ENCODE measurements around the gene DST.
"Not testable (repeated sequence)": the region's sequence is repeated elsewhere in the genome, so short reads cannot be mapped to it uniquely, and the experiment has no call there.

Gene DST

DNA sequence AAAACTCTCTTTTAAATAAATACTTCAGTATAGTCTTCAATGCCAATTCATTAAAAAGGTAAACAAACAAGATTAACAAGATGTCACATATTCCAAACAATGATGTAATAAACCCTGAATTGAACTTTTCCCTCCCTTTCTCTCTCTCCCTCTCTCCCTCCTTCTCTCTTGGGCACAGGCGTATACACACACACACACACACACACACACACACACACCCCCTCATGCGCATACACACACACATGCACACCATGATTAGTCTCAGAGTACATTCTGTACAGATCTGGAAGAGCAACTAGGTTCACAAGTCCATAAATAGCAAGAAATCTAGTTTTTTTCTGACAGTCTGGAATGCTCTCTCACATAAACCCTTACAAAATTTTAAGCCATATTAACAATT, 128.3 kb downstream of the DST start:
- no peak for DNase-seq

DNA sequence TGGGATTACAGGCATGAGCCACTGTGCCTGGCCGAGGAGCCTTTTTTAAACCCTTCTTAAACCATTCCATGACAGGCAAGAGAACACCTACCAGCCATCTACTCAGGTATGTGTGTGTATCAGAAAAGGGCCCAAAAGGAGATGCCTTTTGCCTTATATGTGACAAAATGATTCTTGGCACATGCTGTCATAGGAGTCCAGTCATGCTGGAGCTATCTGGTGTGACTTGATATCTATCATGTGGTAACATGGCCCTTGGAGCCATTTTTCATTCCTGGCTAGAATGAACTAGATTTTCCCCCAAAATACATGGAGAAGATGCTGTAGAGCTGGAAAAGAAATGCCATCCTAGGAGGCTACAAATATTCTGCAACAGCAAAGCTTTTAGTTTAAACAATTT, 129.1 kb downstream of the DST start:
- no peak for DNase-seq

DNA sequence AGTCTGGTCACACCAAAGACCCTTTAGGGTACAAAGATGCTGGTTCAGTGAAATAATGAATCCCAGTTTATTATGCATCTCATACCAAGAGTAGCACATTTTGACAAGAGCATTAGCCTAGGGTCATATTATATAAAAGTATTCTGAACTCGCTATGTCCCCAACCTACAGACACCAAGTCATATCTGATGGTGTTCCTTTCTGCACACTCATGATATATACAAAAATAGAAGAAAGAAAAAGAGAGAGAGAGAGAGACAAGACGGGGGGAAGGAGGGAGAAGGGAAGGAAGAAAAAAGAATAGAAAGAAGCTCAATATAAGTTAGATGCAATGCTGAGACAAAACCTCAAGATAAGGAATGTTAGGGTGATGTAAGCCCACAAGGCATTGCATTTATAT, 131.1 kb downstream of the DST start:
- DNase-seq: no peak

DNA sequence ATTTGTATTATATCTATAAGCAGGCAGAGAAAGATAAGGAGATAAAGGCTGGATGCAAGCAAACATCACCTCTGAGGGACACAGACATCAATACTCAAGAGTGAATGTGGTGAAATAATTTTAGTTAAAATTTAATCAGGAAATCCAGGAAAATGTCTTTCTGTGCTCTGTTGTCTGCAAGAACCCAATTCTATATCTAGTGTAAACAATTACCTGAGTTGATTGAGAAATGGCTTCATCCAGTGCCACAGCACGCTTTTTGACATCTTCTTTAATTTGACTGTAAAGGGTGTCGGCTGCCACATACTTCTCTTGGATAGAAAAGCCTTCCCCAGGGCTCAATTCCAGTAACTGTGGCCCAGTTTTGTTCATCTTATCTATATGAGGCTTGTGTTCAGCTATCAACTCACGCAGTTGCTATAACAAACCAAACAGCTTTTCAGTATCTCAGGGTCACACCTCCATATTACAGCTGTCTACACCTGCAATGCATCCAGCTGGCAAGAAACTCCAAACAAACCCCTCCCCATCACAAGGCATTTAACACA, 131.6 kb downstream of the DST start:
- no peak for DNase-seq

DNA sequence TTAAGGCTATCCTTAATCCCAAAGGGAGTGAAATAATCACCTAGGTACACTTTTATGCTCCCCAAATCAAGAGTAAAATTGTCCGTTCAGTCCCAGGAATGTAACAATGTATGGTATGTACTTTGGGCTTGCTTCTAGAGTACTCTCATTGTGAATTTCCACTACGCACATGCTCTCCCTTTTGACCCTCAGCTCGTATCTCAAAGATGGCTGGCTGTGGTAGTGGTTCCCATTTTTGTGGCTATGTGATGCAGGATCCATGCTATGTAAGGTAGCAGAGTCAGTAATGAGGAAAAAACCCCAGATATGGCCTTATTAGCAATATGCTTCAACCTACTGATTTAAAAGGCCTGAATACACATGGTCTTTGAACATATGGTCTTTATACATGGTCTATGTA, 133.7 kb downstream of the DST start:
- no peak for DNase-seq

DNA sequence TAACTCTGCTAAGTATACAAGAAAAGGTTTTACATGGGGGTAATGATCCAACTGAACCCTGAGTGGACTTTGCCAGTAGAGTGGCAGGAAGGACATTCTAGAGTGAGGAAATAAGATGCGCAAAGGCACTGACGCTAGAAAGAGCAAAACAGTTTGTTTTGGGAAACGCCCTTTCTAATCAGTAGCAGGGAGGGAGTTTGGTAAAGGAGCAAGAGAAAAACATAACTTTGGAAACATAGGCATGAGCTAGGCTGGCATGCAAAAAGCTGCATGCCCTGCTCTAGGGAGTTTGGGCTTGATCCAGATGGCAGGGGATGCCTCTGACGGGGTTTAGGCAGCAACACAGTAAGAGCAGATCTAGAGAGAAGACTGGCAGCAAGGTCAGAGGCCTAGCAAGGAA, 135.2 kb downstream of the DST start:
- no peak for DNase-seq

DNA sequence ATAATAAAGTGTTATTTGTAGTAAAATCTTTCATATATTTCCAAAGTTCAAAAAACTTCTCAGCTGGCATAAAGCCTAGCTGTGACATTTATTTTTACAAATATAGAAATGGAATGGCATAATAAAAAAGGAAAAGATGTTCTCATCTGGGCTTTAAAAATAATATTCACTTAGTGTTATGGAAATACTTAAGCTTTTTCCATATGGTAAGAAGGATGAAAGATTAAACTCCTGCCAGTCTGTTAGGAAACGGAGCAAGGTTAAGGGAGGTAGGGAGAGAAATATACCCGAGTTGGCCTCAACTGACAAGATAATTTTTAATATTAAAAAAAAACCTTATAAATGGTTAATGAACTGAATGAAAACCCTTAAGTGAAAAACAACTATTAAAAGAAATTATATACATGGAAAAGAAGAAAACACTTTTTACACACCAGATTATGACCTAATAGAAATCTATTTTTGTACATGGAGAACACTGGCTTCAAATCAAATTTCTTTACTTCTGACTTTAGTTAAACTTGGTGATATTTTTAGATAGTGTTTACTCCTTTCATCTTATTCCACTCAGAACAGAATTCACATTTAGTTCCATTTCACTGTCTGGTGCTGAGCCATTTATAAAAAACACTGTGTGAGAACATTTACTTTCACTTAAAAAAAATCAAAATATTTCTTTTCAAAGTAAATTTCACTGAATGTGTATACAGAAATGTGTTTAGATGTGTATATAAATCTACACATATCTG, 137.0 kb downstream of the DST start:
- no peak for DNase-seq

DNA sequence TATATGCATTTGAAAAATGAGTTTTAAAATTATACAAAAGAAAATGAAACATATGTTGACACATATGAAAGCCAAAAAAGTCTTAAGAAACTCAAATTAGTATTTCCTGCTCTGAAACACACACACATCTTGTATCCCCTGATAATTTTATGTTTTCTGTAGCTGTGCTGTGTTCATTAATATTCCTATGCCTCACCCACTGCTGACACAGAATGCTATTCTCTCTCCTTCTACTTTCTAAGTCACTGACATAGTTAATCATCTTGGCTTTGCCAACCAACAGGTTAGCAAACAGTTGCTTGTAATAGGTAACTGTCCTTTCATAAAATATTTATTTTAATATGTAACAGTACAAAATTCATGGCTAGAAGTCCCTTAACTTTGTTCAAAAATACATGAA, 140.7 kb downstream of the DST start:
- DNase-seq: no peak

DNA sequence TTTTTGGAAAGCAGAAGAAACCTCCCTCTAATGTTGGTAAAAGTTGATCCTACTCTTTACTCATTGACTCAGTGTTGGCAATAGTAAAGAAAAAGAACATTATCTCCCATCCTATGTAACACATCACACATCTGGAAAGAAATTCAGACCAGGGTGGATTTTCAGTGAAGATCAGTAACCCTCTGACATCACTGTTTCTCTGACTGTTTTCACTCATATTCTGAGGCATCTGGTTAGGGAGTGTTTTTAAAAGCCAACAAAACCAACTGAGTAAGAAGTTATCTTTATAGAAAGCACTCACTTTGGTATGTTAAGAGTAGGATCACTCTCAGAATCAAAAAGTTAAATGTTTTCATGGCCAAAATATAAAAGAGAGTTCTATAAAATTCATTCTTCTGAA, 143.6 kb downstream of the DST start:
- DNase-seq: no peak

DNA sequence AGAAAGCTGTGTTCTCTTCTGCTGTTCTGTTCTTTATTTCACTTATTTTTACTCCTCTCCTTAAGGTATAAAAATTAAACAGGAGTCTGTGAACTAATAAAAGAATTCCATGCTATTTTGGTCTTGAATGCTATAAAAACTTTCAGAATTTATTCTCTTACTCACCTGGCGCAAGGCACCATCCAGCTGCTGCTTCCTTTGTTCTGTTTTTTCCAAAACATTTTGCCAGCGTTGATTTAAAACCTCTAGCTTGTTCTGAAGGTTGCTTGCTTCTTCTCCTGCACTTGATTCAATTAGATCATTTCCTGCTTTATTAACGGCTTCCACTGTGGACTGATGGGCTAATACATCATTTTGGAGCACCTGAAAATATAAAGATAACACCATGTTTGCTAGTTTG, 145.0 kb downstream of the DST start:
- DNase-seq: no peak

DNA sequence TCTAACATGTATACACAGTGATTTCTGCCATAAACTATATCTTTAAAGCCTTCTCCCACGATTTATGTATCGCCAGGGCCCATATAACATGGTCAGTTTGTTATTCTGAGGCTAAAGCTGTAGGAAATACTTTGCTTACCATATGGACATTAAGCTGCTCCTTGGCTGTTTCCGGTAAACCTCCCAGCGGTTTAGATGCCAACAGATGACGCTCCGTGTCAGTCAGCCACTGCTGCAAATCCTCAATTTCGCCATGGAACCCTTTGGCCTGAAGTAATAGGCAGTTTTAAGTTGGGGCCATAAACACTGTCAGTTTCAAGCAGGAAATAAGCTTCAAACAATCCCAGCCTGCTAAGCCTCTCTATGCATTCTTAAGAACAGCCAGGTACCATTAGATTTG, 145.4 kb downstream of the DST start:
- no peak for DNase-seq

DNA sequence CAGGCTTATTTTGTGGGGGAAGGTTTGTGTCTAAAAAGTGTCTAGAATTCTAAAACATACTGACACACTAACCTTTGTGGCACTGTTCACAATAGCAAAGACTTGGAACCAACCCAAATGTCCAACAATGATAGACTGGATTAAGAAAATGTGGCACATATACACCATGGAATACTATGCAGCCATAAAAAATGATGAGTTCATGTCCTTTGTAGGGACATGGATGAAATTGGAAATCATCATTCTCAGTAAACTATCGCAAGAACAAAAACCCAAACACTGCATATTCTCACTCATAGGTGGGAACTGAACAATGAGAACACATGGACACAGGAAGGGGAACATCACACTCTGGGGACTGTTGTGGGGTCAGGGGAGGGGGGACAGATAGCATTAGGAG, 146.0 kb downstream of the DST start:
- not testable (repeated sequence) for DNase-seq

DNA sequence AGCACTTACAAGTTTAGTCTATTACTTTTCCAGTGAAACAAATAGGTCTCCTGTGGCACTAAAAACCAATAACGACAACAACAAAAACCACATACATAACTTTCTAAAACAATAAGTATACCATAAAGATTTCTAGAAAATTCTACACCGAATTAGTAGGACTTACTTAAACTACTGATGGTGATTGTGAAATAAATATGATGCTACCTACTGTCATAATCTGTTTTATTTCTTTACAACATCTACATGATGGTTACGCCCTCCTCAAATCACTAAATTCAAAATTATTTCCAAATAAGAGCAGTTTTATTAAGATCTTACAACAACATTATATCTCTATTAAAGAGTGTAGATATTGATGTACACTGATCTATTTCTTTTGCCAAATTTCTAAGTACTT, 147.0 kb downstream of the DST start:
- no peak for DNase-seq

DNA sequence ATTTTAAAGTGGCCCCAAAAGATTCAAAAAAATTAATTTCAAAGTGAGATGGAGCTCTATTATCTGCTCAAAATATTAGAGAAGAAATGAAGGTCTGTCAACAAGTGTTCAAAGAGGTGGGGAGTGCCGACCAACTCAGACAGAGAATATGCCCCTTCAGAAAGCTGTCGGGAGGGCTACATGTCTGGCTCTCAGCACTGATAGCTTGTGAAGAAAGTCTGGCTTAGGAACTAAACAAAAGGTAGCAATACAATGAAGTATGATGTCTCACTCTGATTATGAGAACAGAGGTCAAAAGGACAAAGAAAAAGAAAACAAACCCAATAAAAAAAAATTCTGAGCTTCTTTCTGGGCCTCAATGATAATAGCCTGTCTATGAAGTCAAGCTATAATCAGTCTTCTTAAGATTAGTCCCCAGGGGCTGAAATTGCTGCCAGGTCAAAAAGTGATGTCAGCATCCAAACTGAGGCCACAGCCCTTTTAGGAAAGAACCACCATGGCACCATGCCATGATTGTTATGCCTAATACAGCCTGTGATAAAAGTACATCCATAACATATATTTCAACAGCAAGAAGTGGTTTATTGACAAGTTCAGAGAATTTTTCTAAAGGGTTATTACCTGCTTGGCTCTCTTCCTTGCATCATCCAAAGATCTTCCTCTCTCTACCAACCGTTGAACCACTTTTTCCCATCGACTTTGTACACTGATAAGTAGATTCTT, 150.9 kb downstream of the DST start:
- DNase-seq: no peak

DNA sequence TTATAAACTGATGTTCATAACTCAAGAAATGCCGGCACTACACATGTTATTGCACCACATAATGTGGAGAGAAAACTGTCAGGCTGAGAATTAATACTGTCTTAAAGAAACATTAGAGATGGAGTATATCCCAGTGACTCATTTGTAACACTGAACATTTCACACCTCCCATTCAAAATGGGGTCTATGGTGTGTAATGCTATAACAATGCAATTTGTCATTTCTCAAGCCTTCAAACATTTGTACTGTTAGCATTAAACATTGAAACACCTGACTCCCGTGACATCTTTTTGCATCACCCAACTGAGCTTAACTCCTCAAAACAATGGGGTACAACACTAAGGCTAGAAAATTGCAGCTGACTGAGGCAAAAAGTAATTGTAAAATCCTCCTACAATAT, 151.7 kb downstream of the DST start:
- DNase-seq: no peak

DNA sequence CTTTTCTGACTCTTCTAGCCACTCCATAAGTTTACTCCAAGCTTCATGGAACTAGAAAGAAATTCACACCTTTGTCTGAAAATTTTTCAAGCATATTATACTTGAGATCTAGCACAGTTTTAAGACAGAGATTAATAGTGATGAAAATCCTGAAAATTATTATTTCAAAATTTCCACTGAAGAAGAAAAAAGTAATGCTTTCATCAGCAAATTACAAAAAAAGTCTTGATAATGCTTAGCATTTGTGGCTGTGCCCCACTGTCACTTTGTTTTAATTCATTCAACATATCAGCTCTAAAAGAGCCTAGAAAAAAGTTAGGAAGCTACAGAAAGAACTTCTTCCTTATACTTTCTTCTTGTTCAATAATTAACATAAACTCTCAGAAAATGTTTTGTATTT, 153.1 kb downstream of the DST start:
- DNase-seq: no peak

DNA sequence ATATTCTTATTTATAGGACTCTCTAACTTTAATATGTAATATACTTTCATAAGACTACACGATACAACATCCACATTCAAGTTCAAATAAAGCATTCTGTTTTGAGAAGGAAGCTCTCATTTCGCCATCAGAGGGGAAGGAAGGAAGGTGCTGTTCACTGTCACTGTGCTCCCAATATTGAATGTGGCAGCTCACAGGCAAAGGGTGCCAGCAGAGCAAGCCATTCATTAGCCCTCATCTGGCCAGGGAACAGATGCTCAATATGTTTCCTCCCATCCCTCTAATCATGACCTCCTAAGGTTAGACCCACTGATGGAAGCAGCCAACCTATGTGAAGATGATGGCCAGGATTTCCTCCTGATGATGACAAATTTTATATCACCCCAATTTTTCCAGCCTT, 154.4 kb downstream of the DST start:
- DNase-seq: no peak

DNA sequence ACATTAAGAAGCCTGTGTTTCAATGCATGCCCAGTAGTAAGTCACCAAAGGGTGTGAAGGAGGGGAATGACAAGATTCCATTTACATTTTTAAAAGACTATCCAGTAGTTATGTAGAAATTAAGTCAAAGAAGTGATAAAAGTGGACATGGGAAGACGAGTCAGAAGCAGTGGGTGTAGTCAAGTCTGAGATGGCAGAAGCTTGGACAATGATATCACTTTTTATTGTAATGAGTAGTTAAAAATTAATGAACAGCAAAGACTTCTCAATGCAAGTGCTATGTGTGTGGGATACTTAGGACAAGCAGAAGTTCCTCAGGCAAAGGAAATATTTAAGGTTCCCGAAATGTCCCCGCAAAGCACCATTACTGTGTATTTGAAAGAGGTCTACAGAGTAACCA, 156.0 kb downstream of the DST start:
- DNase-seq: no peak

DNA sequence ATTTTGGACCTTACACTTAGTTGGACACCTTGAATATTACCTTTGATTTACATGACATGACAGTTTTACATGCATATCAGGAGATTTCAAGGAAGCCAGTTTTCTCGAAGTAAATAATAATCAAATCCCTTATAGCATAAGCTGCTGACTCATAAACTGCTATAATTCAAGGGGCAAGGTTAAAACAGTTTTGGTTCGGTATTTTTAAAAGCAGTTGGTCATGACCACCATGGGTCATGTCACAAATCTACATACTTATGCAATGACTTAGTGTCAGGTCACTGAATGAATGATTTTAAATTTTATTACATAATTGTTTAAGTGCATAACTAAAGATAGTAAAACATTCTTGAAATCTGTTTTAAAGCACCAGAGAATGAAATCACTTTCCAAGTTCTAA, 158.0 kb downstream of the DST start:
- no peak for DNase-seq

DNA sequence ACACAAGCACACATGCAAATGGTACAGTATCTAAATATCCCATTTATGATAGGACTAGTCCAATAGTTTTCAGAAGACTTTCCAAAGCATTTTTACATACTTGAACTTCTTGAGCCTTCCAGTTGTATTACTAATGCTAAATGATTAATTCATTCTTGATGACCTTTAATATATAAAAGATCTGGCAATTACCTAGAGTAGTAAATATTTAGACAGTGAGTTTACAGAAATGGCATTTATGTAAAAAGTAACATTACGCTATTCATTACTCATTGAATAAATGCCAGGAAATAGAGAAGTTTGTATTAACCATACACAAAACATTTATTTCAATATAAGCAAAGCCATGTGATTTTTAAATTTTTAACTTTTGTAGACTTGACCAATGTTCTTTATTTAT, 158.8 kb downstream of the DST start:
- no peak for DNase-seq

DNA sequence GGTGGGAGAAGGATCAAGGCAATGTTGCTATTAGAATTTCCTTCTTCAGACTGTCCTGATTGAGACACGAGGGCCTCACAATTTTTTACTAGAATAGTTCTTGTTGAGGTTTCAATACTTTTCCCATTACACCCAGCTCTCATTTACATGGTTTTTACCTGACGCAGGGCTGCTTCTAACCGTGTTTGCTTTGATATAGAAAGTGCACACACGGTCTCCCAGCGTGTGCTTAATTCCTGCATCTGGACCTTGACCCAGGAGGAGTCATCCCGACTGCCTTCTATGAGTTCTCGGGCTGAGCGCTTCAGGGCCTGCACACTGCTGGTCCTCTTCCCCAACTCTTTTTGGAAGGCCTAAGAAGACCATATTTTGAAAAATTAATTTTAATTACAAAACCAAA, 160.2 kb downstream of the DST start:
- no peak for DNase-seq

DNA sequence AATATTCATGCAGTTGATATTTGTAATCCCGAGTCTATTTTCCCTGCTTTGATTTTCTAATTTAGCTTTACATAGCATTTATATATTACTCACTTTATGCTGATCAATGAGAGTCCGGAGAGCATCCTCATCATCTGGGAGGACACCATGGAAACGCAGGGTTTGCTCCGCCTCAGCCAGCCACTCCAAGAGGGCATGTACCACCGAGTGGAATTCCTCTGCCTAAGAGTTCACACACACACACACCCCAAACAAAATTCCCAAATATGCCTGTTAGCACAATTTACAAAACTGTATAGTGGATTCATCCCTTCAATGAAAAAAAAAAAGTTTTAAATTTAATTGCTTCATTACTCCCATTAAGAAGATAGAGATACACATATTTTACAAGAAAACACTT, 160.7 kb downstream of the DST start:
- no peak for DNase-seq

DNA sequence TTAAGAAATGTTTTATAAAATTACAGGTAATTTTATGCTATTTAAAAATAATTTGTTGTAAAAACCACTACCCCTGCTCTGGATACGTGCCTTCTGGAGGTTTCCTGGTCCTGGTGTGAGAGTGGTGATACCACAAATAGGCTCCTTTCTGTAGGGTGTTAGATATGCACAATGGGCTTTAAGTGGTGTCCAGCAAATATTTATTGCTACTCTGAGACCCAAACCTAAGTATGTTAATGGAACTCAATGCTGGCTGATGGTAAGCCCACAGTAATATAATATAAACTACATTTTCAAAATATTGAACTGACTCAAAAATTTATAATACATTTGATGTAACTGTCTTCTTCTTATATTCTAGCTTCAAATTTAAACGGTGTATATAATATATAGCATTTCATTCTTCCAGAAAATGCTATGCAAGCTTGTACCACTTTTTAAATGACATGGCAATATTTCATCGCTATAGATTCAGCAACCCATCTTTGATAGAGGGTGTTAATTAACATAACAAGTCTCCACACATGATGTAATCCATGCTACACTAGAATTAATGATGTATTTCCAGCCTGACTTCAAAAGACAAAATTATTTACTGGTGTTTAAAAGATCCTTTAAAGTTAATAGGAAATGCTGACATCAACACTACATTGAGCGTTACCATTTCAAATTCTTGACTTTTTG, 161.9 kb downstream of the DST start:
- DNase-seq: no peak

DNA sequence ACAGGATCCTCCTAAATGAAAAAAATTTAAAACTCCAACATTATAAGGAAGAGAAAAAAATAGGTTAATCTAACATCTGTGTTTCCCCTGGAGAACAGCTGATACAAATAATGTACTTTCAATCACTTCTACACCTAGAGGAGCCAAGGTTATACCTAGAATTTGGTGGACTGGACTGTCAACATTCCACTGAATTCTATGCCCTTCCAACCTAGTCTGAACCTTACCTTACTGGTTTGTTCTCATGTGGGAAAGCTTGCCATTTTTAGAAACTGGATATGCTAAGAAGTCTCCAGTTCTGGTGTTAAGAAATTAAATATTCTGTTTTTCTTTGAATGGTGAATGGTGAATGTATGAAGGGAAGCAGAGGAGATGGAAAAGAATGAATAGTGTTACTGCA, 162.4 kb downstream of the DST start:
- DNase-seq: no peak
